Measurements from ENCODE around the gene C19orf25. TPM values are rescaled to one million over a fixed set of nuclear protein-coding genes. Genes with fewer than 3 reads are reported as not detected.
A peak's percentile ranks its signal among the peaks of the same experiment; 100 is the strongest.

C19orf25 gene
- total RNA-seq, 1 donor: 30.0 TPM

- H4K20me1 ChIP-seq (ENCODE audit: insufficient read depth, low read length): peaks cover 57% of the 10 kb centered on the region
- H3K36me3 ChIP-seq (ENCODE audit: insufficient read depth, low read length): peaks cover 49% of the 10 kb centered on the region
- H3K4me3 ChIP-seq (ENCODE audit: insufficient read depth, low read length): peak overlapping the region; percentile 98
- H2AFZ ChIP-seq (ENCODE audit: low read length): no peak overlapping the region
- no peaks in the 10 kb centered on the region for H3K9me3 ChIP-seq (ENCODE audit: low read depth, low read length)
- H3K4me1 ChIP-seq (ENCODE audit: insufficient read depth, low read length): peaks cover 12% of the 10 kb centered on the region
- no peaks in the 10 kb centered on the region for H3K27me3 ChIP-seq (ENCODE audit: insufficient read depth, low read length)
- peaks cover 40% of the 10 kb centered on the region for H3K79me2 ChIP-seq (ENCODE audit: insufficient read depth, low read length)
- TF ChIP-seq CTCF (IDR thresholded peaks at IDR 0.05; ENCODE audit: extremely low read depth, low read depth, low read length): no peak
- peak overlapping the region; percentile 91 for H3K27ac ChIP-seq (ENCODE audit: low read depth, low read length)
- H3K4me2 ChIP-seq (ENCODE audit: insufficient read depth, low read length): peak overlapping the region; percentile 92
- DNase-seq (ENCODE audit: insufficient read length, low spot score, missing footprints): peak; percentile 88
Measured at GRCh38 chr19:1438933-1439354, 40.1 kb downstream of the C19orf25 start.

GRCh38 chr19:1438035-1438932 lies 40.7 kb downstream of the C19orf25 start, which contains the start of gene RPS15:
Gene RPS15 (plus strand): TSS chr19:1438396. CDS start chr19:1438426, 30 bp downstream.
- peak; percentile 100 for DNase-seq (ENCODE audit: insufficient read length, low spot score, missing footprints)
- H3K79me2 ChIP-seq (ENCODE audit: insufficient read depth, low read length): peaks cover 43% of the 10 kb centered on the region
- H3K4me2 ChIP-seq (ENCODE audit: insufficient read depth, low read length): peak within 1 kb of the TSS; percentile 92
- H3K27me3 ChIP-seq (ENCODE audit: insufficient read depth, low read length): no peaks in the 10 kb centered on the region
- peaks cover 52% of the 10 kb centered on the region for H3K36me3 ChIP-seq (ENCODE audit: insufficient read depth, low read length)
- H3K4me1 ChIP-seq (ENCODE audit: insufficient read depth, low read length): peaks cover 12% of the 10 kb centered on the region
- H3K4me3 ChIP-seq (ENCODE audit: insufficient read depth, low read length): peak within 1 kb of the TSS; percentile 98
- peak within 1 kb of the TSS; percentile 77 for H2AFZ ChIP-seq (ENCODE audit: low read length)
- peak; percentile 88 for TF ChIP-seq CTCF (IDR thresholded peaks at IDR 0.05; ENCODE audit: extremely low read depth, low read depth, low read length)
- no peaks in the 10 kb centered on the region for H3K9me3 ChIP-seq (ENCODE audit: low read depth, low read length)
- peaks cover 60% of the 10 kb centered on the region for H4K20me1 ChIP-seq (ENCODE audit: insufficient read depth, low read length)
- H3K27ac ChIP-seq (ENCODE audit: low read depth, low read length): peak within 1 kb of the TSS; percentile 91

DNA sequence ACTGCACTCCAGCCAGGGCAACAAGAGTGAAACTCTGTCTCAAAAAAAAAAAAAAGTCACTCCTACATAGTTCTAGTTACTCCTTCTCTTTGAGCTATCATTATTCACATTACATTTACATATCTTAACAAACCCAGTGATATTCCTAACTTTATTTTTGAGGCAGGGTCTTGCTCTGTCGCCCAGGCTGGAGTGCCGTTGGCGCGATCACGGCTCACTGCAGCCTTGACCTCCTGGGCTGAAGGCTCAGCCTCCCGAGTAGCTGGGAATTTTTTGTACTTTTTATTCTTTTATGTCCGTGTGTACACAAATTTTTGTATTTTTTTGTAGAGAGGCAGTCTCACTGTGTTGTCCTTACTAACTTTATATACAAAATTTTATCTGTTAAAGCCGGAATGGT lies 41.4 kb downstream of the C19orf25 start:
- Histone ChIP-seq H3K4me3 (ENCODE audit: insufficient read depth, low read length) (peak overlapping the region; percentile 98), H3K4me2 (ENCODE audit: insufficient read depth, low read length) (peak overlapping the region; percentile 72), H3K9me3 (ENCODE audit: low read depth, low read length) (no peaks in the 10 kb centered on the region), H3K27ac (ENCODE audit: low read depth, low read length) (peak overlapping the region; percentile 60), H3K4me1 (ENCODE audit: insufficient read depth, low read length) (peaks cover 12% of the 10 kb centered on the region), H3K36me3 (ENCODE audit: insufficient read depth, low read length) (peaks cover 51% of the 10 kb centered on the region), H4K20me1 (ENCODE audit: insufficient read depth, low read length) (peaks cover 54% of the 10 kb centered on the region), H3K79me2 (ENCODE audit: insufficient read depth, low read length) (peaks cover 48% of the 10 kb centered on the region), H2AFZ (ENCODE audit: low read length) (peak overlapping the region; percentile 77), H3K27me3 (ENCODE audit: insufficient read depth, low read length) (no peaks in the 10 kb centered on the region)
- DNase-seq (ENCODE audit: insufficient read length, low spot score, missing footprints): no peak
- no peak for TF ChIP-seq CTCF (IDR thresholded peaks at IDR 0.05; ENCODE audit: extremely low read depth, low read depth, low read length)

GRCh38 chr19:1435378-1435989 lies 43.5 kb downstream of the C19orf25 start:
- Histone ChIP-seq H3K4me1 (ENCODE audit: insufficient read depth, low read length) (peaks cover 12% of the 10 kb centered on the region), H3K36me3 (ENCODE audit: insufficient read depth, low read length) (peaks cover 41% of the 10 kb centered on the region), H3K27me3 (ENCODE audit: insufficient read depth, low read length) (no peaks in the 10 kb centered on the region), H3K79me2 (ENCODE audit: insufficient read depth, low read length) (peaks cover 40% of the 10 kb centered on the region), H3K9me3 (ENCODE audit: low read depth, low read length) (no peaks in the 10 kb centered on the region), H2AFZ (ENCODE audit: low read length) (no peak overlapping the region), H3K27ac (ENCODE audit: low read depth, low read length) (no peak overlapping the region), H3K4me3 (ENCODE audit: insufficient read depth, low read length) (no peak overlapping the region), H3K4me2 (ENCODE audit: insufficient read depth, low read length) (no peak overlapping the region), H4K20me1 (ENCODE audit: insufficient read depth, low read length) (peaks cover 37% of the 10 kb centered on the region)
- no peak for DNase-seq (ENCODE audit: insufficient read length, low spot score, missing footprints)
- no peak for TF ChIP-seq CTCF (IDR thresholded peaks at IDR 0.05; ENCODE audit: extremely low read depth, low read depth, low read length)
